GM10266 (cell line): Measurements from ENCODE around the gene AGK.

Experiments
- DNase-seq: peaks from one replicate; pipeline ENCODE4 v3.0.0; 2012; ENCODE audit errors: extremely low spot score
- TF ChIP-seq, protein P1 (sequence below): IDR thresholded peaks from 2 replicates; pipeline ENCODE4 v1.5.1; 2012; ENCODE audit warnings: mild to moderate bottlenecking, low read depth; ENCODE audit not compliant: control insufficient read depth, insufficient read depth; ENCODE audit errors: missing control alignments

The AGK gene

DNA sequence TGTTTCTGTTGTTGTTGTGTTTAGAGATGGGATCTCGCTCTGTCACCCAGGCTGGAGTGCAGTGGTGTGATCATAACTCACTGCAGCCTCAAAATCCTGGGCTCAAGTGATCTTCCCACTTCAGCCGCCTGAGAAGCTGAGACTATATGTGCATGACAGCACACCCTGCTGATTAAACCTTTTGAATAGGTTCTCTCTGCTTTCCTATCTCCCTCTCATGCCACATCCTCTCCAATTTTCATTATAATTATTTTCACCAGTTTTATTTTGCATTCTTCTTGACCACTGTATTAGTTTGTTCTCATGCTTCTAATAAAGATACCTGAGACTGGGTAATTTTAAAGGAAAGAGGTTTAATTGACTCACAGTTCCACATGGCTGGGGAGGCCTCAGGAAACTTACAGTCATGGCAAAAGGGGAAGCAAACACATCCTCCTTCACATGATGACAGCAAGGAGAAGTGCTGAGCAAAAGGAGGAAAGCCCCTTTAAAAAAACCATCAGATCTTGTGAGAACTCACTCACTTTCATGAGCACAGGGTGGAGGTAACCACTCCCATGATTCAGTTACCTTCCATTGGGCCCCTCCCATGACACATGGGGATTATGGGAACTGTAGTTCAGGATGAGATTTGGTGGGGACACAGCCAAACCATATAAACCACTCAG, 12.9 kb downstream of the AGK start:
- TF ChIP-seq, protein P1, sequence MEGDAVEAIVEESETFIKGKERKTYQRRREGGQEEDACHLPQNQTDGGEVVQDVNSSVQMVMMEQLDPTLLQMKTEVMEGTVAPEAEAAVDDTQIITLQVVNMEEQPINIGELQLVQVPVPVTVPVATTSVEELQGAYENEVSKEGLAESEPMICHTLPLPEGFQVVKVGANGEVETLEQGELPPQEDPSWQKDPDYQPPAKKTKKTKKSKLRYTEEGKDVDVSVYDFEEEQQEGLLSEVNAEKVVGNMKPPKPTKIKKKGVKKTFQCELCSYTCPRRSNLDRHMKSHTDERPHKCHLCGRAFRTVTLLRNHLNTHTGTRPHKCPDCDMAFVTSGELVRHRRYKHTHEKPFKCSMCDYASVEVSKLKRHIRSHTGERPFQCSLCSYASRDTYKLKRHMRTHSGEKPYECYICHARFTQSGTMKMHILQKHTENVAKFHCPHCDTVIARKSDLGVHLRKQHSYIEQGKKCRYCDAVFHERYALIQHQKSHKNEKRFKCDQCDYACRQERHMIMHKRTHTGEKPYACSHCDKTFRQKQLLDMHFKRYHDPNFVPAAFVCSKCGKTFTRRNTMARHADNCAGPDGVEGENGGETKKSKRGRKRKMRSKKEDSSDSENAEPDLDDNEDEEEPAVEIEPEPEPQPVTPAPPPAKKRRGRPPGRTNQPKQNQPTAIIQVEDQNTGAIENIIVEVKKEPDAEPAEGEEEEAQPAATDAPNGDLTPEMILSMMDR = no peak
- no peak for DNase-seq

DNA sequence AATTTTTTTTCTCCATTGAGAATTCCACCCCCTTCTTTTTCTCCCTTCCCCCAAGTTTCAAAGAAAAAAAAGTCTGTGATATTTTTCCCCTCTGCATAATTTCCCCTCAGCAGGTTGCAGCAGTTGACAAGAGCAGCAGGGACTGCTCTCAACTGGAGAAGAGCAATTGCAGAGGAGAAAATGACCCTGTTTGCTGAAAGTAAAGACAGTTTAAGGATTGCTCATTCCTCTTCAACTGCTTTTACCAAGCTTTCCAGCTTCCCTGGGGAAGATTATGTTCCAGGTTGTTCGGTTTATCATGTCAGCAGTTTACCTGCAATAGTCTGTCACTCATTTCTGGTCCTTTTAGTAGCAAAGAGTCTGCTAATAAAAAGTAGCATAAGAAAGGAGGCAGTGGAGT, 16.2 kb downstream of the AGK start:
- TF ChIP-seq, protein P1 = no peak

DNA sequence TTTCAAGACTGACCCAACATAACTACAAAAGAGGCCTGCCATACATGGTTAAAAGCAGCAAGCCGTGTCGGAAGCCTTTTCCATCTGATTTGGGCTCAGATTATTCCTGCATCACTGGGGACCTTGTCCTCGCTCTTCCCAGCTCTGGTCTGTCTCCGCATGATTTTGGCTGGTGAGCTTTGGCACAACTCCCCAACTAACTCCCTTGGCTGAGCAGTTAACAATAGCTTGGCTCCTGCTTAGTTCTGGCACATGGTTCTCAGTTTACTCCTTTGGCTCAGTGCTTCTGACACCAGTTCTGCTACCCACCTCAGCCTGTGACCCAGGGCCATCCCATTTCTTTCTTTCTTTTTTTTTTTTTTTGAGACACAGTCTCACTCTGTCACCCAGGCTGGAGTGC, 17.0 kb downstream of the AGK start:
- TF ChIP-seq, protein P1 = no peak
- no peak for DNase-seq

More for the DNA sequence above, 16.2 kb downstream of the AGK start:
- no peak for DNase-seq

DNA sequence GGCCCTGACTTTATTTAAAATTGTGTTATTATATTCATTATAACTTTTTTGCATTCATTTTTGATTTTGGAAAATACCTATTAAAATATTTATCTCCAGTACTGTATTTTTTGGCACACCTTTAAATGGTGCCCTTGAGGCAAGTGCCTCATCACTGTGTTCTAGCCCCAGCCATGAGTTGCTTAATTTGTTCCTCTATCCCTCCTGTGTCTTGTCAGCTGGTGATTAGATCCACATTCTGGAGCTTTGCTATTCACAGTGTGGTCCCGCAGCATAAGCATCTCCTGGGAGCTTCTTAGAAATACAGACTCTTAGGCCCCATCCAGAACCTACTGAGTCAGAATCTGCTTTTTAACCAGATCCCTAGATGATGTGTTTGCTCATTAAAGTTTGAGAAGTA, 19.8 kb downstream of the AGK start:
- DNase-seq = no peak
- TF ChIP-seq, protein P1 = no peak

DNA sequence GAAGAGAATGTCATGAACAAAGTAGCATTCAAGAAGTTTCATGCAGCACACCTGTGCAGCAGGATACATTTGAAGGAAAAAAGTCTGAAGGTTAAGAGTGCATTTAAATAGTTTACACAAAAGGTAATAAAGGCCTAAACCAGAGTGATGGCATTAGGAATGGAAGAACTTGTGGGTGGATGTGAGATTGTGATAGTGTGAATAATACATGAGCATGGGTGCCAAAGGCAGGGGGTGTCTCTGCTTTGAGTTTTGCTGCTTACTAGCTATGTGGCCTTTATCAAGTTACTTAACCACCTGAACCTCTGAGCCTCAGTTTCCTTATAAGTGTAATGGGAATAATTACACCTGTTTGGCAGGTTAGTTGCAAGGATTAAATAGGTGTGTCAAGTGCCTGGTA, 21.0 kb downstream of the AGK start:
- TF ChIP-seq, protein P1 = no peak
- no peak for DNase-seq

DNA sequence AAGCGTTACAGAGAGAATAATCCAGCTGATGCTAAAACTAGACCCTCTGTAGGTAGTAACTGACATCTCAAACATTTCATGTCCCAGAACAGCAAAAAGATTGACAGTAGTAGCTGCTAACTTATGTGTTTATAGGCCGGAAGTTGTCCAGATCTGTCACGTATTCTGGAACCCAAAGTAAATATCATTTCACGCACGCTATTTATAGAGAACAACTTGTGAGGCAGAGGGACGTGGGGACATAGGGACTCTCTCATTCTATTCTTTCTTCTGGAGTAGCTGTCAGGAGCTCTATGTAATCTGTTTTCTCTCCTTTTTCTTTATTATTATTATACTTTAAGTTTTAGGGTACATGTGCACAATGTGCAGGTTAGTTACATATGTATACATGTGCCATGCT, 22.3 kb downstream of the AGK start:
- no peak for DNase-seq
- TF ChIP-seq, protein P1 = no peak

DNA sequence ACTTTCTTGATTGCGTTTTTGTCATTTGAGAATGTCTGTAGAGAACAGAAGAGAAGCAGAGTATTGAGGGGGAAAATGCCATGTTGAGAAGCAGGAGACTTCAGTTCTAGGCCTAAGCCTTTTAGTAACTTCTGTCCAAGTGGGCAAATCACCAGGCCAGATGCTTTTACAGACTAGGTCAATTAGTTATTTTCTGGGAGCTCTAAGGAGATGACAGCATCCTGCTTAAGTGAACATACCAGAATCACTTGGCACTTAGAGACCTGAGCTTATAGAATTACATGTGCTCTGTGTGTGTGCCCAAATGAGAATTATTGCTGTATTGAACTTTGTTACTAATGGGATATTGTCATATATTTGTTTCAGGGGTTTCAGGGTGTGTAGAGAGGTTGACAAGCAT, 24.0 kb downstream of the AGK start:
- TF ChIP-seq, protein P1 = no peak
- DNase-seq = no peak
